ENCODE results near the gene CAMK2N1. TPM values are rescaled to one million over a fixed set of nuclear protein-coding genes. Genes with fewer than 3 reads are reported as not detected.
A peak's percentile ranks its signal among the peaks of the same experiment; 100 is the strongest.
"Not testable (repeated sequence)": the region's sequence is repeated elsewhere in the genome, so short reads cannot be mapped to it uniquely, and the experiment has no call there.

The CAMK2N1 gene
- total RNA-seq, result 27.4 TPM

DNA sequence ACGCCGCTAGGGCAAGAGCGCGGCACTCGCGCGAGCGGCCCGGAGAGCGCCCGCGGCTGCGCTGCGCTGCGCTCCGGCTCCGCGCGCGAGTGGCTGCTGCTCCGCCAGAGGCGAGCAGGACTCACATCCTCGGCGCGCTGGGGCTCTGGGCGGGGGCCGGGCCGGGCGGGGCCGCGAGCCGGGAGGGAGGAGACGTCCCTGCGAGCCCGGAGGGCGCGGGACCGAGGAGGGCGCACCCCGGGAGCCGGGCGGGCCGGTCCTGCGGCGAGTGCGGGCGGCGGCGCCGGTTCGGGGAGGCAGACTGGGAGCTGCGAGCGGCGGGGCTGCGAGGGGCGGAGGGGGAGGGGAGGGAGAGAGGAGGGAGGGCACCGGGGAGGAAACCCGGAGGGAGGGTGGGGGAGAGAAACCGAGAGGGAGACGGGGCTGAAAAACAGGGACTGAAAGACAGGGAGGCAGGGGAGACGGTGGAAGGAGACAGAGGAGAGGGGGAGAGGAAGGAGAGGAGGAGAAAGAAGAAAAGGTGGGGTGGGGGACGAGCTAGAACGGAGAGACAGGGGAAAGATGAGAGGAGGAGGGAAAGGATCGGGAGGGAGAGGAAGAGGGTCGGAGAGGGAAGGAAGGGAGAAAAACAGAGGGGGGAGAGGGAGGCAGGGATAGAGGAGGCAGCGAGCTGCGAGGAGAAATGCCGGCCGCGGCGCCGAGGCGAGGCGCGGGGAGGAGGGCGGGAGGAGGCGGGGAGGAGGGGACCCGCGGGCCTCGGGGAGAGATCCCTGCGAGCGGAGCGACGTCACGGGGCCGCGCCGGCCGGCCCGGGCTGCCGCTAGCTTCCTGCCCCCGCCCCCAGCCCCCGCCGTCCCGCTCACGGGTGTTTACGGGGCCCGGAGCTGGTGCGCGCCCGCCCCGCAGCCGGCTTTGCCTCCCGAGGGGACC lies at the start of gene CAMK2N1:
Gene CAMK2N1 (minus strand): TSS at position 684 of the 930 bp plus-strand sequence. CDS start 831 bp downstream, outside the sequence.
- ATAC-seq (peak; percentile 71), DNase-seq (ENCODE audit: low spot score) (peak; percentile 81)

DNA sequence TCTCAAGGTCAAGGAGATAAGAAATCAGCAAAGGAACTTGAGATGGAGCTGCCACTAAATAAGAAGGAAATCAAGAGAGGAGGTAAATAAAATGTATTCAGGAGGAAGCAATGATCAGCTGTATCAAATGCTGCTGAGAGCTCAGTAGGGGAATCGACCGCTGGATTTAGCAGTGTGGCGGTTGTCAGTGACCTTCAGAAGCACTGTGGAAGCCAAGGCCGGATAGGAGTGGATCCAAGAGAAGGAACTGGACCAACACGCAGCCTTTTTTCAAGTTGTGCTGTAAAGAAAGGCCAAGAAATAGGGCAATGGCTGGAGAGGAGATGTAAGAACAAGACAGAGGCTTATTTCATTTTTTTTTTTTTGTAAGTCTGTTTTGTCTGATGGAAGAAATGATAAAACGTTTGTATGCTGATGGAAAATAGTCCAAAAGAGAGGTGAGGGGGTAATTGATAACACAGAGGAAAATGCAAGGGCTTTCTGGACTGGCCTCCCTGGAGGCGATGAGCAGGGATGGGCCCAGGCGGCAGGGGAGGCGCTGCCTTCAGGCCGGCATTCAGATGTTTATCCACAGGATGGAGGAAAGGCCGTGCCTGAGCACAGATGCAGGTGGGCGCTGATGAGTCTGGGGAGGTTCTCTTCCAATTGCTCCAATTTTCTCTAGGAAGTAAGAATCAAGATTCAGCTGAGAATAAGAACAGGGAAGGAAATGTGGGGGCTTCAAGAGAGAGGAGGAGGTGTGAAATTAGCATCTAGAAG lies 48.8 kb upstream of the CAMK2N1 start:
- no peak for DNase-seq (ENCODE audit: low spot score)
- ATAC-seq, result no peak

DNA sequence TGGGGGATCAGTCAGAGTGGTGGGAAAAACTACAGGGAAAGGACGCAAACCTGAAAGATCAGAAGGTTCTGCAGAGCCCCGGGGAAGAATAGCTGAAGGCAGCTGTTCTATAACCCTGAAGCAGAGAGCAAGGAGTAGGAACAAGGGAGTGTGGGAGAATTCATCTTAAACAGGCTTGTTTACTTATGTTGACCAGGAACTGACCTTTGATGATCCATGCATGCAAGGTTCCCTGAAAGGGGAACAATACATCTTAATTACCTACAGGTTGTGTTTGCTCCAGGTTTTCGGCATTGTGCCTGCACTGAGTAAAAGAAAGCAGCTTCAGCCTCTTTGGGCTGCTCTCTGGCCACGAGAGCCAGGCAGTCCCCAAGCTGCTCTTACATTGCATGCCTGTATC lies 47.6 kb upstream of the CAMK2N1 start:
- DNase-seq (ENCODE audit: low spot score), result no peak
- no peak for ATAC-seq

DNA sequence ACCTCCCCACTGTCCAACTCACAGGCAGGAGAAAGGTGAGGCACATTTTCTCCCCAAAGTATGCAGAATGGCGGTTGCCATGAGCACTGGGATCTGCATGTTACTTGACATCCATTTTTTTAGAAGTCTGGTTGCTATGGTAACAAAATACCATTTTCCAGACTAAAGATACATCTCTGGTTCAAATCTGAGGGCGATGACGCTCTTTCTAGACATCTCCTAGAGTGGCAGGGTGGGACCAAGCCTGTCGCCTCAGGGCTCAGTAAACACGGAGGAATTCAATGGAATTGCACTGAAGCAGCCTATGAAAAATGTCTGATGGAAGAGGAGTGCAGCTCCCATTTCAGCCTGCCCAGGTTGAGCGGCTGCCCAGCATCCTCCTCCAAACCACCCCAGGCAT lies 44.9 kb upstream of the CAMK2N1 start:
- no peak for DNase-seq (ENCODE audit: low spot score)
- no peak for ATAC-seq

DNA sequence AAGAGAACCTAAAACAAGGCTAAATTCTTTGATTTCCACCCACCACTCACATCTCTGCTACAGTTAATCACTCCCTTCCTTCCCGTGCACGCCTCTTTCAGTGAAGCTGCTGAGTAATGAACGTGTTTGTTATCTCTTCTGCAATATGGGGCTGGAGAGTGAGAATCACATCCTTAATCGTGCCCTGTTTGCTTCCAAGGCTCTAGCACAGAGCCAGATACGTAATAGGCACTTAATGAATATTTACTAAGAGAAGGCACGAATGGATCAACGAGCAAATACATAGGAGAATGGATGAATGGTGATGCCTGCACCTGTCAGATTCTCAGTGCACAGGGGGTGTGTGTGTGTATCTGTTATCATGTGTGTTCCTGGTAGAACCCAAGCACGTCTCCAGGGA lies 44.3 kb upstream of the CAMK2N1 start:
- no peak for DNase-seq (ENCODE audit: low spot score)
- ATAC-seq, result no peak

DNA sequence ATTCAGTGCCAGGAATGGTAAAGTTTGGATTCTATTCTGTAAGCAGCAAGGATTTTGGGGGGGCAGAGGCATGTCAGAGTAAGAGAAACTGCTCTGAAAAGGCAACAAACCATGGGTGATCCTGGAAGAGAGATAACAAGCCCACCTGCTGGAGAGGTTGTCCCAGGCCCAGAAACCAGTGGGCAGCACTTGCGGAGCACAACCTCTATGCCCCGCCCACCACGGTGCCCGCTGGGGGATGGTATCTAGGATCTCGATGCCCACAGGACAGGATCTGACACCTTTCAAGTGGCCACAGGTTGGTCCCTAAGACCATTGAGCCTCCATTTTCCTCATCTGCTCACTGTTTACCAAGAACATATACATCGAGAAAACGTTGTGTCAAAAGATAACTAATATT lies 42.2 kb upstream of the CAMK2N1 start:
- no peak for DNase-seq (ENCODE audit: low spot score)

DNA sequence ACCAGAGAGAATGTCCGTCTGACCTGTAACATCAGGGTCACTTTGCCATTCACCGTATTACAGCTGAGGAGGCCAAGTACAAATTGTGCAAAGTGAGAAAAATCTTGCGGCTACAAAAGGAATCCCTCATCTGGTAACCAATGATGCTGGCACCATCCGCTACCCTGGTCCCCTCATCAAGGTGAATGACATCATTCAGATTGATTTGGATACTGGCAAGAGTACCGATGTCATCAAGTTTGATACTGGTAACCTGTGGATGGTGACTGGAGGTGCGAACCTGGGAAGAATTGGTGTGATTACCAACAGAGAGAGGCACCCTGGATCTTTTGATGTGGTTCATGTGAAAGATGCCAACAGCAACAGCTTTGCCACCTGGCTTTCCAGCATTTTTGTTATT lies 40.3 kb upstream of the CAMK2N1 start:
- DNase-seq (ENCODE audit: low spot score) (no peak), ATAC-seq (no peak)

More for the DNA sequence above, 42.2 kb upstream of the CAMK2N1 start:
- no peak for ATAC-seq

DNA sequence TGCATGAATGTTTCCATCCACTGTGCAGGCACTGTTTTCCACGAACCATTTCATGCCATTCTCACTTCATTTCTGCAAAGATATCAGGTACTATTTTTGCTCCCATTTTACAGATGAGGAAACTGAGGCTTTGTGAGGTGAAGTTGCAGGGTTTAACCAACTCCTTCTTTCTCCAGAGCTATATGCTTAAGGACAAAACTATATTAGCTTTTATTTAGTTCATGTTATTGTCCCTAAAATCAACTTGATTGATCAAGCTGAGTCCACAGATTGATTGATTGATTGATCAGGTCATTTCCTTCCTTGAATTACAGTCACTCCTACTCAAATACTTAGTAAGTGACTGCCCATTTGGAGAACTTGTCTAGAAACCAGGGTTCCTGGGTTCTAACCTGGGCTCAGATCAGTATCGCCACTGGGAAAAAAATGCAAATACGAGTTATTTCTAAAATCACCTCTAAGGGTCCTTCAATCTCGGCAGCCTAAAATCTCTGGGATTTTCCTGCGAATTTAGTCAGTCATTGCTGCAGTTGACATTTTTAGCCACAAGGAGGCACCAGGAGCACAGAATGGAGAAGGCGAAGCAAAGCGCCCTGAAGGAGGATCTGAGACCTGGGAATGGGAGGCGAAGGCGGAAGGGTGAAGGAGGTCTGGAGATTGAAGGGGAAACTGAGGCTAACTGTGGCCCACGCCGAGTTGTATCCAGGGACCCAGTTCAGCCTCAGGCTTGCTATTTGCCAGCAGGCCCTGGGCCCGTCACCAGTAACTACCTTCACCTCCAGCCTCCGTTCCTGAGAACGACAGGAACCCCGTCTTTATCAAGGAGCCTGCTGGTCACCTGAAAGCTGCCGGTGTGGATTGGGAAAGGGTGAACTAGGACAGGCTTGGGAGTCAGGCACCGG lies 36.2 kb upstream of the CAMK2N1 start:
- ATAC-seq (peak; percentile 95), DNase-seq (ENCODE audit: low spot score) (peak; percentile 64)

DNA sequence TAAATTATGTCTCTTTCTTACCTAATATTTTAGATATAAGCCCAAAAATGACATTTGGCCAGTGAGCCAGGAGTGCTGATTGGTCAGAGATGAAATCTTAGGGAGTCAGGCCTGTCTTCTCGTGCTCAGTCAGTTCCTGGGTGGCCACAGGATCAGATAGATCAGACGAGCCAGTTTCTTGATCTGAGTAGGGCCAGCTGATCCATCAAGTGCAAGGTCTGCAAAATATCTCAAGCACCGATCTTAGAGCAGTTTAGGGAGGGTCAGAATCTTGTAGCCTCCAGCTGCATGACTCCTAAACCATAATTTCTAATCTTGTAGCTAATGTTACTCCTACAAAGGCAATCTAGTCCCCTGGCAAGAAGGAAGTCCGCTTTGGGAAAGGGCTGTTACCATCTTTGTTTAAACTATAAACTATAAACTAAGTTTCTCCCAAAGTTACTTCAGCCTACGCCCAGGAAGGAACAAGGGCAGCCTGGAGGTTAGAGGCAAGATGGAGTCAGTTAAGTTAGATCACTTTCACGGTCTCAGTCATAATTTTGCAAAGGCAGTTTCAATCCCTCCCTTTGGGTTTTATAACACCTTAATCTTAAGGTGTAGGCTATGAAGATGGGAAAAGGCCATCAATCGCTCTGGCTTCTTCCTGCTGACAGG lies 33.7 kb upstream of the CAMK2N1 start:
- not testable (repeated sequence) for ATAC-seq; DNase-seq (ENCODE audit: low spot score)

DNA sequence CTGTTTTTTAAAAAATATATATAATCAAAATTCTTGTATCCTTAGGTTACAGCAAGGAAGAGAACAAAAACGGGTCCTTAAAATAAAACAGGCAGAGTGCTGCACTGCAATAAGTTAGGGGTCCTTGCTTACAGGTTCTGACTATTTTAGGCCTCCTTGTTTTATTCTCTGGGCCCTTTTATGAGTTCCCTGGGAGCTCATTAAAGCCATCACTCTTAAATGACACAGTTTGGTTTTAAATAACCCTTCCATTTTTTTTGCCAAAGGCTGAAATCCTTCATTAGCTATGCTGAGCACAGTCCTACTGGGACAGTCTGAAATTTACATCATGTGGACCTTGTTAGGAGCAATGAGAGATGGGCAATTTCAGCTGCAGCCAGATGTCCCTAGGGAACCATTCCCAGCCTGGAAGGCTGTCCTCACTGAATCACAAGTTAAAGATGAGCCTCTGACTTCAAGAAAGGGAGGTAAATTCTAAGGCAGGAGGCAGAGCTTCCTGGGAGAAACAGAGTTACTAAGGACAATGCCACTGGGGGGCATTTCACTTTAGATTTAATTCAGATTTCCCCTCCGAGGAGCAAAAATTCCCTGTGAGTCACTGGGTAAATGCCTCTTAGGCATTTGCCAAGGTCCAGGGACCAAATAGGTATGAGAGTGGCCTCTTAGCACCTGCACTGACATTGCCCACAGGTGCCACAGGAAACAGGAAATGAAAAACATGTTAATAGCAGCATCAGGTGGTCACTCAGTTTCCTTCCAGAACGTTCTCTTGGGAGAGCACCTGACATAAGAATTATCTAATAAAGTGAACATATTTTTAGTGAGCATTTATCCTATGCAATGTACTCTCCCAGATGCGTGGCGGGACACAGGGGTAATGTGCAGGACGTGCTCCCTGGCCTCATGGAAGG lies 25.8 kb upstream of the CAMK2N1 start:
- DNase-seq (ENCODE audit: low spot score) (no peak), ATAC-seq (no peak)

DNA sequence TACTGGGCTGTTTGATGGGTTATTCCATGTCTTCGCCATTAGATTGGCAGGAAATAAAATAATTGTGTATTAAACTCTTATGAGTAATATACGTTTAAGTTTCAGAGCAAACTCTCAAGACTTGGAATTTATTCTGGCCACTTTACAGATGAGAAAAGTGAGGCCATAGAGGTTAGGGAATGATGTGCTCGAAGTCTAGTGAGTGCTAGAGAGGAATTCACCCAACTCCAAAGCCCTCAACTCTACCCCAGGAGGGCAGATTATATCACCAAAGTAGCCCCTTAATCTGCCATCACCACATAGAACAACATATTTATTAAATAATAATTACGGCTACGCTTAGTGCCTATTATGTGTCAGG lies 22.4 kb upstream of the CAMK2N1 start:
- DNase-seq (ENCODE audit: low spot score), result no peak
- no peak for ATAC-seq

DNA sequence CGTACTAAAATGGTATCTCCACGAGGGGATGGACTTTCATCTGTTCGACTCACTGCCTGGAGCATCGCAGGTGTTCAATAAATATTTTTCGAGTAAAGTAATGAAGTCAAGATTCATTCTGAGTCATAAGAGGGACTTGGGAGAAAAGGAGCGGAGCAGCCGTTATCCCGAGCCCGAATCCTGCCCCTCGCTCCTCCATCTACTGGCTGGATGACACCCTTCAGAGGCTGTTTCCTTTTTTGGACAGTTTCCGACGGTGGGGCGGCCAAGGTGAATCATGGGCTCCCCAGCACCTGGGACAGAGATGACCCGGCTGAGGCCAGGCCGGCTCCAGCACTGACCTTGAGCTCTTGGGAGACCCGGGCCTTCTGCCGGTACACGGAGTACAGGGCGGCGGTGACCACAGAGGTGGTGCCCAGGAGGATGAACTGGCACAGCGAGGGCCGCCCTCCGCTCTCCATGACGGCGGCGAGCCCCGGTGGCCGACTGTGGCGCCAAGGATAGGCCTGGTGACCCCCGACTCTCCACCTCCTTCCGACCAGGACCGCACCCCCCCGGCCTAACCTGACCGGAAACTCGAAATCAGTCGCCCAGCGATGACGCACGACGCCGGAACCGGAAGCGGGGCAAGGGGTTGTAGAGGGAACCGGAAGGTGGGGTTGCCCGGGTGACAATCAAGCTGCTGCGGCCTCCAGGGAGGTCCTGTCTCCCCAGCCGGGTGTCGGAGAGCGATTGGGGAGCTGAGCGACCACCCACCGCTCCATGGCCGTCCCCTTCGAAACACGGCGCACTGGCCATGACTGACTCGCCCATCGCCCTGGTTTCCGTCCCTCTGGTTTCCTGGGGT lies 21.8 kb upstream of the CAMK2N1 start, which contains the start of gene MUL1:
Gene MUL1 (minus strand): TSS at position 588 of the 847 bp plus-strand sequence. CDS start 127 bp downstream, at position 461.
- DNase-seq (ENCODE audit: low spot score) (peak; percentile 96), ATAC-seq (peak; percentile 98)

DNA sequence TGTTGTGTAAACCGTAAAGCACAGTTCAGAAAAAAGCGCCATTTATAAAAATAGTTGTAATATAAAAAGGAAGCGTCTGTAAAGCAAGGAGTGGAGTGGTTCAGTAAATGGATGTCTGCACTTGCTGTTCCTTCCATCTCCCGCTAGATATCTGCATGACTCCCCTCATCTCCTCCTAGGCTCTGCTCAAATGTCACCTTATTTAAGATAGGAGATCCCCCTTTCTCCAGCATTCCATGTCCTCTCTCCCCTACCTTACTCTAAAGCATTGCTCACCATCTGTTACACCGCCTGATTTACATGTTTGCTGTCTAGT lies 21.2 kb upstream of the CAMK2N1 start:
- ATAC-seq (peak; percentile 4), DNase-seq (ENCODE audit: low spot score) (no peak)

DNA sequence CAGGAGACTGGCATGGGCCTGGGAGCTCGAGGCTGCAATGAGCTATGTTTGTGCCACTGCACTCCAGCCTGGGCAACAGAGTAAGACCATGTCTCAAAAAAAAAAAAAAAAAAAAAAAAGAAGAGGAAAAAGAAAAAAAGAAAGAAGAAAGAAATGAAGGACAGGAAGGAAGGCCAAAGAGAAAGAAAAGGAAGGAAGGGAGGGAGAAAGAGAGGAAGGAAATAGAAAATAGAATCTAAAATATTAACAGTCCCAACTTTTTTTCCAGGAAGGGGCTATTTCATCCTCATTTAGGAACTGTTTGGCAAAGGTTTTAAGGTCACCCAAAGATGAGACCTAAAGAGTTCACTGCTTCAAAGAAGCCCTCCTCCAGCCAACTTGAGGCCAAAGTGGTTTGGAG lies 19.5 kb upstream of the CAMK2N1 start:
- no peak for DNase-seq (ENCODE audit: low spot score)
- no peak for ATAC-seq

DNA sequence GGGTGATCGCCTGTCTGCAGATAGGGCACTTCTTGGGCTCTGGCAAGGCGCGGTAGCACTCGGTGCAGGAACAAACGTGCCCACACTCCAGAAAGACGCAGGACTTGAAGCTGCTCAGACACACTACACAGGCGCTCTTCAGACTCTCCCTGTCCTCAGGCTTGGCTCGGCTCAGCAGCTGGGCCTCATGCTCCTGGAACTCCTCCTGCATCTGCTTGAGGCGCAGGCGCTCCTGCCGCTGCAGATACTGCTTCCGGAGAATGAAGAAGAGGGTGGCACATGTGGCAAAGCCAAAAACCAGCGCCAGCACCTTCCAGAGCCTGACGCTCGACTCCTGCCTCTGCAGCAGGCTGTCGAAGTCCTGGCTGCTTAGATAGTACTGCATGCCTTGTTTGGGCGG lies 14.7 kb upstream of the CAMK2N1 start:
- DNase-seq (ENCODE audit: low spot score), result no peak
- ATAC-seq, result no peak

DNA sequence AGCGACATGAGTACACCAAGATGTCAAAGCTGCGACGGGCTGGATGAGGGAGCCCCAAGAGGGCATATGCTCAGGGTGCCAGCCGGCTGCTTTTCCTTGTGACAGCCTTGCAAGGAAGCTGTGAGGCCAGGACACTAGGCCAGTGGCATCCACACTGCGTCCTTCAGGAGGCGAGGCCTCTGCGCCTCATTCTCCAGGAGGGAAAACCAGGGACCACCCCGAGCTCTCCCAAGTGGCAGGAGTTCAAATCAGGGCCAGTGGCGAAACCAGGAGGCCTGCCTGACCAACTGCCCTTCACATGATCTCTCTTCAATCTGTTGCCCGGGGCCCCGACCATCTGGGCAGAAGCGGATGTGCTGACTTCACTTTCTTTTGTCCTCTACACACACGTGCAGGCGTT lies 13.7 kb upstream of the CAMK2N1 start:
- DNase-seq (ENCODE audit: low spot score) (no peak), ATAC-seq (no peak)

DNA sequence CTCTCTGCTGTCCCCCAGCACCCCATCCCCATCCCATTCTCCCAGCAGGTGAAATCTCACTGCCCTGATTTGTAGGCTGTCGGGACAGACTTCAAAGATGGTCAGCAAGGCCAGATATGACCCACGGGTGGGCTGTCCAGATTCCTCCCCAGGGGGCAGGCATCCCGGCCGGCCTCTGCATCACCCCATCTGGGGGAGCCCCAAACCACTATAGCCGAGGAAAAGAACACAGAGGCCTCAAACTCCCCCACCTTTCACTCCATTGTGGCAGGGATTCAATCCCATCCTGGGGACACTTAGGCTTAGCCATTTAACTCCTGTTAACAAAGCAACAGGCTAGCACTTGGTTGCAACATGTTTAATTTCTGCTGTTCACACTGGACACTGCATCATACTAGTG lies 13.1 kb upstream of the CAMK2N1 start:
- DNase-seq (ENCODE audit: low spot score) (no peak), ATAC-seq (no peak)

DNA sequence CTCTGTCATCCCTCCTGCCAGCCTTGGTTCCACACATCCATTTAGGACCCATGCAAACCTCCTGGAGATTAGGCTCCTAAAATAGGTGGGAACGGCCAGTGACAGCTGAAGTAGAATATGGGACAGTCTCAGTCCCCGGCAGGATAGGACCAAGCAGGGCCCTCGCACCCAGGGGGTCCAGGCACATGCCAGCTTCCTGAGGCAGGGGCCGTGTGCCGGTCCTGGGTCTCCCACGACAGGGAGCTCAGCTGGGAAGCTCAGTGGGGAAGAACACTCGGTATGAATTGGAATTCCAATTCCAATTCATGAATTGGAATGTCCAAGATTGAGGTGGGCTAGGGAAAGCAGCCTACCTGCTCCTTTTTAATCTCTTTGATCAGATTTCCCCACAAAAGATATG lies 12.1 kb upstream of the CAMK2N1 start:
- no peak for DNase-seq (ENCODE audit: low spot score)
- ATAC-seq, result no peak

DNA sequence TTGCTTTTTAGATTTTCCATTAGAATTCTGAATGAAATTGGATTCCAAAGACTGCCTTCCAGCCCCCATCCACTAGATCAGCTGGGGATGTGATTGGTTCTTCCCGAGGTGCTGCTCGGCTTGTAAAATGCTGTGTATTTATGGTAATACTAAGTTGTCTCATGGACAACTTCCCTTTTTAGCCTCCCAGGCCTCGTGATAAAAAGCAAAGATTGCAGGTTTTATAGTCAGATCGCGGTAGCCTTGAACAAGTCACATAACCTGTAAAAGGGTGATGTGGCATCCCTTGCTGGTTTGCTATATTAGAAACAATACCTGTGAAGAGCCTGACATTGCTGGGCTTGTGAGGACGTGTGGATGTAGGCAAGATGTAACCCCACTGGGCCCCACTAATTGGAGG lies 11.5 kb upstream of the CAMK2N1 start:
- DNase-seq (ENCODE audit: low spot score) (no peak), ATAC-seq (no peak)
